Endothelial cell of umbilical vein (primary cell): ENCODE results near the gene BAG3. TPM values are rescaled to one million over a fixed set of nuclear protein-coding genes. Genes with fewer than 3 reads are reported as not detected.

Source experiments
- BruUV-seq: library from RNA; stranded (reverse); fragments of 400-500 nt; replicated peaks from 2 replicates; lab custom pipeline; 2021; lab: Mats Ljungman, UMichigan
- CTCF ChIA-PET: fragments of 300-600, 350-600 bp; sonication (Branson Sonifier 250); formaldehyde crosslinking; loops from one replicate; lab custom pipeline; 2021; ENCODE audit warnings: antibody characterized with exemption, inconsistent platforms; lab: Charles Lee
- POLR2A ChIA-PET: fragments of 300-600, 350-600 bp; sonication (Branson Sonifier 250); formaldehyde crosslinking; loops from one replicate; lab custom pipeline; 2021; ENCODE audit warnings: antibody characterized with exemption, inconsistent platforms; lab: Charles Lee
- DNase-seq: peaks from one replicate; pipeline ENCODE4 v3.0.0-alpha.2; 2011; ENCODE audit warnings: low read depth, low spot score
- FAIRE-seq: peaks from 2 replicates; lab custom pipeline; 2011; peaks lifted over from hg19 to GRCh38; lab: Jason Lieb, UNC
- H2AFZ ChIP-seq: 2 replicates; pipeline ENCODE4 v1.6.0; 2012; ENCODE audit warnings: low read depth, low read length, control low read depth, inconsistent platforms
- H3K27ac ChIP-seq: 2 replicates; pipeline ENCODE4 v1.5.1; 2011; ENCODE audit warnings: low read depth, mild to moderate bottlenecking, control low read depth, low read length, moderate library complexity; ENCODE audit not compliant: insufficient read depth
- H3K27me3 ChIP-seq, 2 experiments: 2 replicates each; pipeline versions ENCODE4 v1.6.0 to v1.6.1; 2011; ENCODE audit warnings: low read length in 2 of 2, mixed read lengths in 1 of 2; ENCODE audit not compliant: control insufficient read depth in 2 of 2, insufficient read depth in 2 of 2
- H3K36me3 ChIP-seq, 2 experiments: 2 replicates in 1 of 2; 3 replicates in 1 of 2; pipeline ENCODE4 v1.5.1; 2011; ENCODE audit warnings: low read length in 2 of 2, mild to moderate bottlenecking in 1 of 2, moderate library complexity in 1 of 2; ENCODE audit not compliant: control insufficient read depth in 2 of 2, insufficient read depth in 2 of 2; ENCODE audit errors: extremely low read depth in 1 of 2
- H3K4me1 ChIP-seq: 3 replicates; pipeline ENCODE4 v1.5.1; 2011; ENCODE audit warnings: mild to moderate bottlenecking, low read length; ENCODE audit not compliant: control insufficient read depth, insufficient read depth; ENCODE audit errors: extremely low read depth
- H3K4me2 ChIP-seq: 2 replicates; pipeline ENCODE4 v1.6.1; 2011; ENCODE audit warnings: low read length, control low read depth, mixed read lengths; ENCODE audit not compliant: insufficient read depth
- H3K4me3 ChIP-seq, 3 experiments: fragments of 200-600 bp in 1 of 3; sonication (generic), shearing (Covaris generic) in 1 of 3; replicated peaks in 1 of 3; 2 replicates each; pipeline ENCODE4 v1.5.1; 2011 to 2016; ENCODE audit warnings: control low read depth in 3 of 3, low read length in 3 of 3, mild to moderate bottlenecking in 2 of 3, inconsistent platforms in 1 of 3, low read depth in 1 of 3, moderate library complexity in 1 of 3; ENCODE audit not compliant: insufficient read depth in 1 of 3
- H3K79me2 ChIP-seq: 2 replicates; pipeline ENCODE4 v1.6.0; 2012; ENCODE audit warnings: low read length, inconsistent platforms; ENCODE audit not compliant: control insufficient read depth, insufficient read depth
- H3K9ac ChIP-seq: replicated peaks from 2 replicates; pipeline ENCODE3; 2011; ENCODE audit warnings: low read length, control low read depth; ENCODE audit not compliant: insufficient read depth; ENCODE audit errors: extremely low read depth
- H3K9me1 ChIP-seq: replicated peaks from 3 replicates; pipeline ENCODE4 v1.6.0; 2011; ENCODE audit warnings: mild to moderate bottlenecking, low read length; ENCODE audit not compliant: control insufficient read depth, insufficient read depth; ENCODE audit errors: extremely low read depth
- H3K9me3 ChIP-seq: replicated peaks from 2 replicates; pipeline ENCODE4 v1.5.1; 2012; ENCODE audit warnings: low read length, inconsistent platforms; ENCODE audit not compliant: control insufficient read depth, insufficient read depth
- H4K20me1 ChIP-seq: replicated peaks from 2 replicates; pipeline ENCODE3; 2011; ENCODE audit warnings: mild to moderate bottlenecking, low read length; ENCODE audit not compliant: control insufficient read depth, insufficient read depth; ENCODE audit errors: extremely low read depth
- EZH2 ChIP-seq: IDR thresholded peaks from 2 replicates; pipeline ENCODE4 v1.6.1; 2012; ENCODE audit warnings: borderline replicate concordance, low read depth, mild to moderate bottlenecking, moderate library complexity, low read length, inconsistent platforms; ENCODE audit not compliant: severe bottlenecking
- FOS ChIP-seq: IDR thresholded peaks from 2 replicates; pipeline ENCODE4 v1.6.1; 2011; ENCODE audit warnings: mild to moderate bottlenecking, low read length, moderate library complexity, borderline replicate concordance; ENCODE audit not compliant: insufficient read depth
- GATA2 ChIP-seq: IDR thresholded peaks from 2 replicates; pipeline ENCODE4 v1.7.0; 2011; ENCODE audit warnings: low read depth, mild to moderate bottlenecking, moderate library complexity, mixed read lengths, low read length; ENCODE audit not compliant: insufficient read length, insufficient read depth
- JUN ChIP-seq: IDR thresholded peaks from 2 replicates; pipeline ENCODE4 v1.6.1; 2011; ENCODE audit warnings: borderline replicate concordance, low read depth; ENCODE audit not compliant: insufficient read length, insufficient read depth
- MYC ChIP-seq: IDR thresholded peaks from one replicate; pipeline ENCODE4 v1.6.1; 2011; ENCODE audit warnings: mild to moderate bottlenecking, low read depth, low read length
- POLR2A ChIP-seq: IDR thresholded peaks from 2 replicates; pipeline ENCODE4 v1.6.1; 2012; ENCODE audit warnings: low read depth, mild to moderate bottlenecking, control low read depth, low read length
- POLR2AphosphoS5 ChIP-seq: IDR thresholded peaks from 2 replicates; pipeline ENCODE4 v1.6.1; 2012; ENCODE audit warnings: low read depth, mild to moderate bottlenecking, control low read depth, low read length, moderate library complexity; ENCODE audit not compliant: insufficient read depth
- dilution Hi-C: fragments of 300-500 bp; cut with MboI; formaldehyde crosslinking; loops from one replicate; pipeline ENCODE4 v1.15.0; 2019; ENCODE audit warnings: low sequenced_read_pairs; ENCODE audit not compliant: extremely low pct_ligation_motif_present
- intact Hi-C: fragments of 100-400 bp; cut with micrococcal nuclease; formaldehyde crosslinking; loops from one replicate; pipeline ENCODE4 v1.10.0; 2022
- polyA plus RNA-seq, 4 experiments: library from polyadenylated mRNA; depleted of rRNA in 3 of 4; stranded (reverse) in 3 of 4; unstranded in 1 of 4; fragments of >200 nt; gene quantifications; 2 replicates each; pipeline versions ENCODE4 v1.2.1 to v1.2.3, GENCODE V29; 2011 to 2012; ENCODE audit warnings: missing spikeins in 1 of 4
- total RNA-seq: library from RNA; stranded (reverse); gene quantifications from 2 replicates; pipeline ENCODE4 v1.2.3, GENCODE V29; 2021
- TF ChIP-seq, protein P1 (sequence below), 2 donors: IDR thresholded peaks; 1 replicate in 1 of 2; 2 replicates in 1 of 2; pipeline ENCODE4 v1.5.1; 2011; ENCODE audit warnings: low read length in 2 of 2, mild to moderate bottlenecking in 2 of 2, moderate library complexity in 2 of 2, control low read depth in 1 of 2, inconsistent platforms in 1 of 2, low read depth in 1 of 2; ENCODE audit not compliant: insufficient read depth in 1 of 2; ENCODE audit errors: extremely low read depth in 1 of 2
- TF ChIP-seq, protein P2 (sequence below): IDR thresholded peaks from 2 replicates; pipeline ENCODE4 v1.6.1; 2011; ENCODE audit not compliant: insufficient read depth, insufficient read length

BAG3 gene
- total and polyA plus RNA-seq, 2 donors (not counting 3 experiments of a cell fraction or from before 2014, with no cell fraction given): 25.2 to 66.7 TPM

DNA sequence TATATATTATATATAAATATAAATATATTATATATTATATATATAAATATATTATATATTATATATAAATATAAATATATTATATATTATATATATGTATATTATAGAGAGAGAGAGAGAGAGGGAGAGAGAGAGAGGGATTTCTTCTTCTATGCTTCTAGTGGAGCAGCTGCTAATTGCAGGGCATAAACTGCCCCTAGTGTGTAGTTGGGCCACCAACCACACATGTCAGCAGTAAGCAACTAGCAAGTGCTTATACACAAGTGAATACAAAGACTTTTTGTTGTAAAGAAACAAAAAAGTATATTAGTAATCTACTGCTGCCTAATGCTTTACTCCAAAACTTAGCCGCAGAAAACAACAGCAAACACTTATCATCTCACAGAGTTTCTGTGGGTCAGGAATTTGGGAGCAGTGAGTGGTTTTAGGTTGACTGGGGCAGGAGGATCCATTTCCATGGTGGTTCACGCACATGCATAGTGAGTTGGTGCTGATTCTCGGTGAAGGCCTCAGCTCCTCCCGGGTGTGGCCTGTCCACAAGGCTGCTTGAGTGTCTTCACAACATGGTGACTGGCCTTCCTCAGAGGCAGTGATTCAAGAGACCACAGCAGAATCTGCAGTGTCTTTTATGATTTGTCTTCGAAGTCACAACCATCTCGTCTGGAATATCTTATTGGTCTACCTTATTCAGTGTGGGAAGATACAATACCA lies 25.5 kb upstream of the BAG3 start:
- DNase-seq (no peak), FAIRE-seq (no peak)
- peaks cover 3% of the 10 kb centered on the region for H3K4me1 ChIP-seq
- ChIA-PET CTCF (interaction anchor here (1.6 to 1.8 kb wide), 2 partner anchors 17 to 23 kb away, joined by 4 to 5 read pairs; no protein-coding TSS in a partner anchor), POLR2A (no interaction called here)
- no peak for TF ChIP-seq FOS
- TF ChIP-seq, protein P1, sequence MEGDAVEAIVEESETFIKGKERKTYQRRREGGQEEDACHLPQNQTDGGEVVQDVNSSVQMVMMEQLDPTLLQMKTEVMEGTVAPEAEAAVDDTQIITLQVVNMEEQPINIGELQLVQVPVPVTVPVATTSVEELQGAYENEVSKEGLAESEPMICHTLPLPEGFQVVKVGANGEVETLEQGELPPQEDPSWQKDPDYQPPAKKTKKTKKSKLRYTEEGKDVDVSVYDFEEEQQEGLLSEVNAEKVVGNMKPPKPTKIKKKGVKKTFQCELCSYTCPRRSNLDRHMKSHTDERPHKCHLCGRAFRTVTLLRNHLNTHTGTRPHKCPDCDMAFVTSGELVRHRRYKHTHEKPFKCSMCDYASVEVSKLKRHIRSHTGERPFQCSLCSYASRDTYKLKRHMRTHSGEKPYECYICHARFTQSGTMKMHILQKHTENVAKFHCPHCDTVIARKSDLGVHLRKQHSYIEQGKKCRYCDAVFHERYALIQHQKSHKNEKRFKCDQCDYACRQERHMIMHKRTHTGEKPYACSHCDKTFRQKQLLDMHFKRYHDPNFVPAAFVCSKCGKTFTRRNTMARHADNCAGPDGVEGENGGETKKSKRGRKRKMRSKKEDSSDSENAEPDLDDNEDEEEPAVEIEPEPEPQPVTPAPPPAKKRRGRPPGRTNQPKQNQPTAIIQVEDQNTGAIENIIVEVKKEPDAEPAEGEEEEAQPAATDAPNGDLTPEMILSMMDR (IDR thresholded peaks at IDR 0.05; ENCODE audit: extremely low read depth in 1 of 2, insufficient read depth in 1 of 2, low read depth in 1 of 2, low read length in 2 of 2): no peak
- TF ChIP-seq JUN: no peak
- TF ChIP-seq POLR2AphosphoS5: no peak
- no peak for TF ChIP-seq MYC
- TF ChIP-seq, protein P2, sequence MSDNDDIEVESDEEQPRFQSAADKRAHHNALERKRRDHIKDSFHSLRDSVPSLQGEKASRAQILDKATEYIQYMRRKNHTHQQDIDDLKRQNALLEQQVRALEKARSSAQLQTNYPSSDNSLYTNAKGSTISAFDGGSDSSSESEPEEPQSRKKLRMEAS: no peak
- no peak for TF ChIP-seq POLR2A
- no peak for TF ChIP-seq EZH2
- TF ChIP-seq GATA2: no peak
- no peak overlapping the region for H3K27ac ChIP-seq
- H3K9me3 ChIP-seq: no peaks in the 10 kb centered on the region
- no peaks in the 10 kb centered on the region for H3K79me2 ChIP-seq
- no peaks in the 10 kb centered on the region for H4K20me1 ChIP-seq
- no peak overlapping the region for H3K9ac ChIP-seq
- intact Hi-C loops (no loop called here), dilution Hi-C loops (no loop called here)
- H3K9me1 ChIP-seq: no peaks in the 10 kb centered on the region
- peaks cover 0 to 1% of the 10 kb centered on the region in 2 experiments for H3K27me3 ChIP-seq
- no TSS peak for BruUV-seq
- no peak overlapping the region for H2AFZ ChIP-seq
- no peak overlapping the region for H3K4me2 ChIP-seq
- no peaks in the 10 kb centered on the region for H3K36me3 ChIP-seq
- no peak overlapping the region for H3K4me3 ChIP-seq
